Peyer's patch (tissue), 4 donors: ENCODE measurements around the gene TAAR6.

ENCODE experiments used
- POLR2A ChIP-seq, 2 donors: fragments of 450-650 bp; IDR thresholded peaks; one replicate each; pipeline ENCODE4 v1.5.1; 2017; ENCODE audit warnings: antibody characterized with exemption in 2 of 2, mild to moderate bottlenecking in 2 of 2, moderate library complexity in 2 of 2
- TF ChIP-seq, protein P1 (sequence below), 6 experiments: fragments of 450-650 bp in 4 of 6; fragments of 200-600 bp in 2 of 6; sonication (generic) in 1 of 6; IDR thresholded peaks; one replicate each; pipeline ENCODE4 v1.5.1; 2017 to 2019; ENCODE audit warnings: antibody characterized with exemption in 6 of 6, mild to moderate bottlenecking in 3 of 6, moderate library complexity in 1 of 6

DNA sequence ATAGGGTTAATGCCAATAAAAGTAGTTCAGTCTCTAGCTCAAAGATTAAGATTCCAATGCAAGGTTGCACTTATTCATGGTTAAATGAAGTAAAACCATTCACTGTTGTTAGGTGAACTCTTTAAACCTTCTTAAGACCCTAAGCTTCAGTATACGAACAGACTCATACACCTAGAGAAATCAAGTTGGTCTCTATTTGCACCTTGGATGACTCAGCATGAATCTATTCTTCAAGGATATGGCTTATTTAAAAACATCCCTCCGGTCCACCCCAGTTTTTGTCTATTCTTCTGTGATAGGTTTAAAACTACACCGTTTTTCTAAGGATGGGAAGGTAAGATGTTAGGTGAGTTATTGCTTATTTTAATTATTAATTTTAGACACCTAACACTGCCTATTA is 33.0 kb upstream of the TAAR6 start:
- TF ChIP-seq, protein P1, sequence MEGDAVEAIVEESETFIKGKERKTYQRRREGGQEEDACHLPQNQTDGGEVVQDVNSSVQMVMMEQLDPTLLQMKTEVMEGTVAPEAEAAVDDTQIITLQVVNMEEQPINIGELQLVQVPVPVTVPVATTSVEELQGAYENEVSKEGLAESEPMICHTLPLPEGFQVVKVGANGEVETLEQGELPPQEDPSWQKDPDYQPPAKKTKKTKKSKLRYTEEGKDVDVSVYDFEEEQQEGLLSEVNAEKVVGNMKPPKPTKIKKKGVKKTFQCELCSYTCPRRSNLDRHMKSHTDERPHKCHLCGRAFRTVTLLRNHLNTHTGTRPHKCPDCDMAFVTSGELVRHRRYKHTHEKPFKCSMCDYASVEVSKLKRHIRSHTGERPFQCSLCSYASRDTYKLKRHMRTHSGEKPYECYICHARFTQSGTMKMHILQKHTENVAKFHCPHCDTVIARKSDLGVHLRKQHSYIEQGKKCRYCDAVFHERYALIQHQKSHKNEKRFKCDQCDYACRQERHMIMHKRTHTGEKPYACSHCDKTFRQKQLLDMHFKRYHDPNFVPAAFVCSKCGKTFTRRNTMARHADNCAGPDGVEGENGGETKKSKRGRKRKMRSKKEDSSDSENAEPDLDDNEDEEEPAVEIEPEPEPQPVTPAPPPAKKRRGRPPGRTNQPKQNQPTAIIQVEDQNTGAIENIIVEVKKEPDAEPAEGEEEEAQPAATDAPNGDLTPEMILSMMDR (IDR thresholded peaks at IDR 0.05), result no peak
- no peak for TF ChIP-seq POLR2A (IDR thresholded peaks at IDR 0.05)
